ENCODE measurements around the gene HAT1.

HAT1 gene

GRCh38 chr2:171956135-171956825 lies 34.0 kb downstream of the HAT1 start:
- no peaks in the 10 kb centered on the region for H3K27me3 ChIP-seq (ENCODE audit: insufficient read depth, low read length)
- peaks cover 15% of the 10 kb centered on the region for H3K79me2 ChIP-seq (ENCODE audit: control insufficient read depth, insufficient read depth, low read length, unreplicated experiment)
- H3K4me1 ChIP-seq (ENCODE audit: control insufficient read depth, insufficient read depth, low read length, unreplicated experiment) = peaks cover 47% of the 10 kb centered on the region
- H2AFZ ChIP-seq (ENCODE audit: low read length, unreplicated experiment) = no peak overlapping the region
- no peak overlapping the region for H3K4me3 ChIP-seq (ENCODE audit: low read depth, low read length)
- no peak overlapping the region for H3K27ac ChIP-seq (ENCODE audit: low read depth, low read length)
- H3K36me3 ChIP-seq (ENCODE audit: insufficient read depth, low read length) = no peaks in the 10 kb centered on the region

GRCh38 chr2:171957061-171957460 lies 34.8 kb downstream of the HAT1 start:
- Histone ChIP-seq H3K36me3 (ENCODE audit: insufficient read depth, low read length) (no peaks in the 10 kb centered on the region), H3K4me1 (ENCODE audit: control insufficient read depth, insufficient read depth, low read length, unreplicated experiment) (peaks cover 47% of the 10 kb centered on the region), H3K79me2 (ENCODE audit: control insufficient read depth, insufficient read depth, low read length, unreplicated experiment) (peaks cover 18% of the 10 kb centered on the region), H3K27ac (ENCODE audit: low read depth, low read length) (no peak overlapping the region), H3K4me3 (ENCODE audit: low read depth, low read length) (no peak overlapping the region), H3K27me3 (ENCODE audit: insufficient read depth, low read length) (no peaks in the 10 kb centered on the region), H2AFZ (ENCODE audit: low read length, unreplicated experiment) (no peak overlapping the region)

GRCh38 chr2:171958475-171958874 lies 36.2 kb downstream of the HAT1 start:
- H3K27ac ChIP-seq (ENCODE audit: low read depth, low read length) = peak overlapping the region; percentile 16; the same call in 1 of the 2 replicates
- no peaks in the 10 kb centered on the region for H3K27me3 ChIP-seq (ENCODE audit: insufficient read depth, low read length)
- H3K4me1 ChIP-seq (ENCODE audit: control insufficient read depth, insufficient read depth, low read length, unreplicated experiment) = peaks cover 47% of the 10 kb centered on the region
- H3K4me3 ChIP-seq (ENCODE audit: low read depth, low read length) = no peak overlapping the region
- H3K36me3 ChIP-seq (ENCODE audit: insufficient read depth, low read length) = no peaks in the 10 kb centered on the region
- H2AFZ ChIP-seq (ENCODE audit: low read length, unreplicated experiment) = no peak overlapping the region
- peaks cover 18% of the 10 kb centered on the region for H3K79me2 ChIP-seq (ENCODE audit: control insufficient read depth, insufficient read depth, low read length, unreplicated experiment)

GRCh38 chr2:171959998-171960397 lies 37.7 kb downstream of the HAT1 start:
- Histone ChIP-seq H3K27me3 (ENCODE audit: insufficient read depth, low read length) (no peaks in the 10 kb centered on the region), H3K27ac (ENCODE audit: low read depth, low read length) (no peak overlapping the region), H2AFZ (ENCODE audit: low read length, unreplicated experiment) (no peak overlapping the region), H3K36me3 (ENCODE audit: insufficient read depth, low read length) (no peaks in the 10 kb centered on the region), H3K4me1 (ENCODE audit: control insufficient read depth, insufficient read depth, low read length, unreplicated experiment) (peaks cover 39% of the 10 kb centered on the region), H3K4me3 (ENCODE audit: low read depth, low read length) (no peak overlapping the region), H3K79me2 (ENCODE audit: control insufficient read depth, insufficient read depth, low read length, unreplicated experiment) (peaks cover 23% of the 10 kb centered on the region)

- Histone ChIP-seq H3K27me3 (ENCODE audit: insufficient read depth, low read length) (no peaks in the 10 kb centered on the region), H3K79me2 (ENCODE audit: control insufficient read depth, insufficient read depth, low read length, unreplicated experiment) (peaks cover 23% of the 10 kb centered on the region), H3K4me1 (ENCODE audit: control insufficient read depth, insufficient read depth, low read length, unreplicated experiment) (peaks cover 36% of the 10 kb centered on the region), H3K36me3 (ENCODE audit: insufficient read depth, low read length) (peaks cover 2% of the 10 kb centered on the region; the same call in 1 of the 2 replicates), H3K27ac (ENCODE audit: low read depth, low read length) (no peak overlapping the region), H2AFZ (ENCODE audit: low read length, unreplicated experiment) (no peak overlapping the region), H3K4me3 (ENCODE audit: low read depth, low read length) (no peak overlapping the region)
These were observed 38.3 kb downstream of the HAT1 start for GRCh38 chr2:171960570-171960969.

GRCh38 chr2:171963198-171963597 lies 40.9 kb downstream of the HAT1 start:
- Histone ChIP-seq H2AFZ (ENCODE audit: low read length, unreplicated experiment) (no peak overlapping the region), H3K27ac (ENCODE audit: low read depth, low read length) (no peak overlapping the region), H3K4me1 (ENCODE audit: control insufficient read depth, insufficient read depth, low read length, unreplicated experiment) (peaks cover 17% of the 10 kb centered on the region), H3K27me3 (ENCODE audit: insufficient read depth, low read length) (no peaks in the 10 kb centered on the region), H3K36me3 (ENCODE audit: insufficient read depth, low read length) (peaks cover 18% of the 10 kb centered on the region), H3K79me2 (ENCODE audit: control insufficient read depth, insufficient read depth, low read length, unreplicated experiment) (peaks cover 19% of the 10 kb centered on the region), H3K4me3 (ENCODE audit: low read depth, low read length) (no peak overlapping the region)

GRCh38 chr2:171964308-171964707 lies 42.0 kb downstream of the HAT1 start:
- Histone ChIP-seq H3K36me3 (ENCODE audit: insufficient read depth, low read length) (peaks cover 22% of the 10 kb centered on the region), H3K79me2 (ENCODE audit: control insufficient read depth, insufficient read depth, low read length, unreplicated experiment) (peaks cover 19% of the 10 kb centered on the region), H3K27me3 (ENCODE audit: insufficient read depth, low read length) (no peaks in the 10 kb centered on the region), H2AFZ (ENCODE audit: low read length, unreplicated experiment) (no peak overlapping the region), H3K27ac (ENCODE audit: low read depth, low read length) (no peak overlapping the region), H3K4me1 (ENCODE audit: control insufficient read depth, insufficient read depth, low read length, unreplicated experiment) (peaks cover 11% of the 10 kb centered on the region), H3K4me3 (ENCODE audit: low read depth, low read length) (no peak overlapping the region)

GRCh38 chr2:171965238-171965637 lies 43.0 kb downstream of the HAT1 start:
- H3K36me3 ChIP-seq (ENCODE audit: insufficient read depth, low read length) = peaks cover 26% of the 10 kb centered on the region
- no peak overlapping the region for H2AFZ ChIP-seq (ENCODE audit: low read length, unreplicated experiment)
- H3K4me1 ChIP-seq (ENCODE audit: control insufficient read depth, insufficient read depth, low read length, unreplicated experiment) = peaks cover 6% of the 10 kb centered on the region

GRCh38 chr2:171965661-171966060 lies 43.4 kb downstream of the HAT1 start:
- no peaks in the 10 kb centered on the region for H3K27me3 ChIP-seq (ENCODE audit: insufficient read depth, low read length)
- peaks cover 26% of the 10 kb centered on the region for H3K36me3 ChIP-seq (ENCODE audit: insufficient read depth, low read length)
- peaks cover 14% of the 10 kb centered on the region for H3K79me2 ChIP-seq (ENCODE audit: control insufficient read depth, insufficient read depth, low read length, unreplicated experiment)
- peaks cover 2% of the 10 kb centered on the region for H3K4me1 ChIP-seq (ENCODE audit: control insufficient read depth, insufficient read depth, low read length, unreplicated experiment)
- H2AFZ ChIP-seq (ENCODE audit: low read length, unreplicated experiment) = no peak overlapping the region
- H3K4me3 ChIP-seq (ENCODE audit: low read depth, low read length) = no peak overlapping the region
- no peak overlapping the region for H3K27ac ChIP-seq (ENCODE audit: low read depth, low read length)

More at GRCh38 chr2:171965238-171965637, 43.0 kb downstream of the HAT1 start:
- Histone ChIP-seq H3K4me3 (ENCODE audit: low read depth, low read length) (no peak overlapping the region), H3K27me3 (ENCODE audit: insufficient read depth, low read length) (no peaks in the 10 kb centered on the region), H3K27ac (ENCODE audit: low read depth, low read length) (no peak overlapping the region), H3K79me2 (ENCODE audit: control insufficient read depth, insufficient read depth, low read length, unreplicated experiment) (peaks cover 18% of the 10 kb centered on the region)

- Histone ChIP-seq H3K4me1 (ENCODE audit: control insufficient read depth, insufficient read depth, low read length, unreplicated experiment) (no peaks in the 10 kb centered on the region), H3K27ac (ENCODE audit: low read depth, low read length) (no peak overlapping the region), H3K79me2 (ENCODE audit: control insufficient read depth, insufficient read depth, low read length, unreplicated experiment) (peaks cover 10% of the 10 kb centered on the region), H3K4me3 (ENCODE audit: low read depth, low read length) (no peak overlapping the region), H3K36me3 (ENCODE audit: insufficient read depth, low read length) (peaks cover 26% of the 10 kb centered on the region), H3K27me3 (ENCODE audit: insufficient read depth, low read length) (no peaks in the 10 kb centered on the region), H2AFZ (ENCODE audit: low read length, unreplicated experiment) (no peak overlapping the region)
These were observed 44.0 kb downstream of the HAT1 start for GRCh38 chr2:171966235-171966634.

- H3K36me3 ChIP-seq (ENCODE audit: insufficient read depth, low read length) = peaks cover 26% of the 10 kb centered on the region
- H3K4me1 ChIP-seq (ENCODE audit: control insufficient read depth, insufficient read depth, low read length, unreplicated experiment) = no peaks in the 10 kb centered on the region
- H3K27me3 ChIP-seq (ENCODE audit: insufficient read depth, low read length) = no peaks in the 10 kb centered on the region
- no peak overlapping the region for H2AFZ ChIP-seq (ENCODE audit: low read length, unreplicated experiment)
- H3K4me3 ChIP-seq (ENCODE audit: low read depth, low read length) = no peak overlapping the region
- H3K79me2 ChIP-seq (ENCODE audit: control insufficient read depth, insufficient read depth, low read length, unreplicated experiment) = peaks cover 6% of the 10 kb centered on the region
- H3K27ac ChIP-seq (ENCODE audit: low read depth, low read length) = no peak overlapping the region
These were observed 44.4 kb downstream of the HAT1 start for GRCh38 chr2:171966688-171967087.

Data from ACC112 (cell line).